ENCODE measurements around the gene TRPV2.

Gene TRPV2

DNA sequence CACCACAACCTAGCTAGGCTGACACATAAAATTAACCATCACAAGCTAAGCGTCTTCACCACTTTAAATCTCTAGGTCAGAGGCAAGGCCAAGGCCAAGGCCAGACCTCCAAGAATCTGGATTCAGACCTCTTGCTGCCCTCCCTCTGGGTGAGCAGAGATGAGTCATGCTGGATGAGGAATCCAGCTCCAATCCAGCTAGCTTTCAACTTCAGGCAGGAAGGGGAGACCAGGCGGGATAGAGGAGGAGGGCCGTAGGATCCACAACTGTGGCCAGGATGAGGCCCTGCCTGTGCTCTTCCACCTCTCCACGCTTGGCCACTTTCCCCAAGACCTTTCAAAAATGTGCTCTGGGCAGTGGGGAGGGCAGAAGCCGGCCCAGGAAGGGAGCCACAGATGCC, 61.9 kb downstream of the TRPV2 start:
- peak; percentile 95 for DNase-seq (ENCODE audit: low read depth)

DNA sequence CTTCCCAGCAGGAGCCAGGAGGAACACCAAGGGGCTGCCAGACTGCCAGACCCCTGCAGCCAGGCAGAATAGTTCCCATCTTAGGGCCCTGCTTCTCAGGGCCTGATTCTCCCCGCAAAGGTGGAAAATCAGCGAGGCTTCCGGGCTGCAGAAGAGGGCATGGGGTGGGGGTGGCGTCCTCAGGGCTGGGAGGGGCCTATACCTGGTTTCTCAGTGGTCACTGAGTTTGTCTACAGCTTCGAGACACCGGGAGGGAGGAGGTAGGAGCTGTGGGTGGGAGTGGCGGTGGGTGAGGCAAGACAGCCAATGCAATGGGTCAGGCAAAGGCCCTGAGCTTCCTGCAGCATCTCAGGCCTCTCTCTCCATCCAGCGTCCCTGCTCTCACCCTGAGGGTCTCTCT, 62.3 kb downstream of the TRPV2 start:
- no peak for DNase-seq (ENCODE audit: low read depth)

- DNase-seq (ENCODE audit: low read depth): no peak
Observed at GRCh38 chr17:16478649-16479048, 63.3 kb downstream of the TRPV2 start.

DNA sequence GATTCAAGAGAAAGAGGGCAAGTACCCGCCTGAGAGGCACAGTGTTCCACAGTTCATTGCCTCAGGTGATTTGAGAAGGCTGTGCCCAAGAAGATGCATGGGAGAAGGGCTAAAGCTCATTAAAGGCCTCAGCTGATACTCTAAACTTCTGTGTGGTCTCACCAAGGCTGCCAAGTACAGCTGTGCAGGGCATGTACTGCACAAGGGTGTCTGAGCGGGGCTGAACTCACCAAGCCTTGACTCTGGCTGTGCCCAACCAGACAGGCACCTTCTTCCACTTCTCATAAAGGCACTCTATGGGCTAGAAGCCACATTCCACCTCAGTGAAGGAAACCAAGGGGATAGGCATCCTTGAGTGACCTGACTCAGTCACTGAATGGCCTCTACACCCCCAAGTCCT, 63.9 kb downstream of the TRPV2 start:
- no peak for DNase-seq (ENCODE audit: low read depth)

DNA sequence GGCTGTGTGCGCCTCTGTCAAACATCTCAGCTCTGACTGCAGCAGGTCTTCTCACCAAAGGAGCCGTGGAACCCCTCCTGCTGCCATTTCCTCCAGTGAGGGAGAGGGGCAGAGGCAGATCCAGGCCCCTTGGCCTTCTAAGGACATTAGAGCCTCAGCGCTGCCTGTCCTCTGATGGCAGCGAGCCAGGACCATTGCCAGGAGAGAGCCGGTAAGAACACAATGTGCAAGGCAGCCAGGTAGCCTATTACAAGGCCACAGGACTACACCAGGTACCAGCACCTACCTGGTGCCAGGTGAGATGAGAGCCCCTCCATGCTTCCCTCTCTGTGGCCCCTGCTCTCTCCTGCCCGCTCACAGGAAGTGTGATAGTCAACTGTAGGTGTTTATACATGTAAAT, 65.6 kb downstream of the TRPV2 start:
- DNase-seq (ENCODE audit: low read depth): no peak

DNA sequence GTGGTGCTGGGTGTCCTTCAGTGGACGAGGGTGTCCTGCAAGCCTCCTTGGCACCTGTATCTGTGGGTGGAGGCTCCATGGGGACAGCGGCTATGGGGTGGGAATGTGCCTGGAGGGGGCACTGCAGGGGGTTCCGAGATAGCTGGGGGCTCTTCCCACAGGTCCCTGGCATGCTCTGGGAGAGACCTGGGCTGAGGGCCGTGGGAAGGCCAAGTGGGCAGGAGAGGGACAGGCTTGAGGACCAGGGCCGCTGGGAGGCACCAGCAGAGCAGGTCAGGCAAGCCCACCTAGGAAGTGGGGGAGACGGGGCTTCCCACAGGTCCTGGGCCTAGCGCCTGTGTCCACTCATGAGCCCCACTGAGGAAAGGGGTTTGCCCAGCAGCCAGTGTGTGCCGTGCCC, 66.9 kb downstream of the TRPV2 start:
- DNase-seq (ENCODE audit: low read depth): no peak

DNA sequence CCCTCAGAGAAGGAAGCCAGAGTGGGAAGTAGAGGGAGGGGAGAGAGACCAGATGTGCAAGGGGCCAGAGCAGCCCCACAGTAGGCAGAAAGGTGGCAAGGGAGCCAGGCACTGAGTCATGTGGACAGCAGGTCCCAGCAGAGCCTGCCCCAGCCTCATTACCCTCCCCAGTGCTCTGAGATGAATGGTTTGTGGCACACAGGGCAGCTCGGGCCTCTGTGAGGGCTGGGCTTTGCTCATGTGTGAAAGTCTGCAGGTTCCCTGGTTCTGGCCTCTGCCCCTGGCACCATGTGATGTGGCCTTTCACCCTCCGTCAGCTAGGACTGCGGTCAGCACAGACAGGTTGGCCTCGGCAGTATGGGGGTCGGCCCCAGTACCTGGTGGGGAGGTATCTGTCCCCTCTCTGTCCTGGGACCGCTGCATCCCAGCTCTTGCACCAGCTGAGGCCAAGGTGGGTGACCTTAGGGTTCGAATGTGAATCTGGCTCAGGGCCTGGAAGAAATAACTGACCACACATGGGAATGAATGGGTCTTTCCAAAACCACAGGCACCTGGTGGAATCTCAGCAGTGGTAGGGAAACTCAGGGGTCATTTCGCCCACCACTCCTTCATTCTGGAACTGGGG, 67.8 kb downstream of the TRPV2 start:
- DNase-seq (ENCODE audit: low read depth): no peak

GRCh38 chr17:16484445-16485175, 69.2 kb downstream of the TRPV2 start:
- no peak for DNase-seq (ENCODE audit: low read depth)
